ENCODE data around the gene SYT12. TPM values are rescaled to one million over a fixed set of nuclear protein-coding genes. Genes with fewer than 3 reads are reported as not detected.

SYT12 gene
- total and polyA plus RNA-seq, 2 experiments from 2014 or later = 0.75 to 2.8 TPM

DNA sequence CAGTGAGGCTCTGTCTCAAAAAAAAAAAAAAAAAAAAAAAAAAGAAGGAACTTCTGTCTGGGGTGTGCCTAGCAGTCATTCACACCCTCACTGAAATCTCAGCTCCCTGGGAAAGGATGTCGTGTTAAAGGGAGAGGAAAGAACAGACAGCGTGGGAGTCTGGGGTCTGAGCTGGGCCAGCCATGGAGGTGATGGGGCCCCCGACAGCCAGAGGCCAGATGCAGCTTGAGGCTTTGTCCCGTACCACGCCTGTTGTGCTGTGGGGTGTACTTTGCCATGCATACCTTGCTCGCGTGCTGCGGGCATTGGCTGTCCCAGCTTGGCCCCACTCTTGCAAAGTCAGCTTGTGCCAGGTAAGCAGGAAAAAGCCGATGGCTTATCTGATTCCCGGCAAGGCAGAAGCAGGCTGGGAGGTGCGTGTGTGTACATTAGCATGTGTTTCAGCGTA is 4.6 kb downstream of the SYT12 start:
- no peaks in the 10 kb centered on the region for H4K20me1 ChIP-seq (ENCODE audit: insufficient read depth)
- H3K9me3 ChIP-seq (ENCODE audit: low read depth) = no peaks in the 10 kb centered on the region
- no peaks in the 10 kb centered on the region for H3K27me3 ChIP-seq (replicated peaks; ENCODE audit: insufficient read depth)
- 93% methylated on average over 12 of the region's 12 CpGs for WGBS, 2 experiments (ENCODE audit: low coverage in 1 of 2, low lambda C conversion rate in 2 of 2, missing lambda C conversion rate in 2 of 2)
- H2AFZ ChIP-seq = no peak overlapping the region
- no peak overlapping the region for H3K4me3 ChIP-seq
- no peak for DNase-seq
- TF ChIP-seq EZH2 (IDR thresholded peaks at IDR 0.05; ENCODE audit: insufficient read depth, poor library complexity, severe bottlenecking) = no peak
- no peak for TF ChIP-seq EZH2phosphoT487 (IDR thresholded peaks at IDR 0.05; ENCODE audit: insufficient read depth, low read depth)
- H3K27ac ChIP-seq = no peak overlapping the region
- no peaks in the 10 kb centered on the region for H3K9me2 ChIP-seq (ENCODE audit: insufficient read depth)
- H3K4me2 ChIP-seq (ENCODE audit: unreplicated experiment) = no peak overlapping the region
- H3K79me2 ChIP-seq (ENCODE audit: insufficient read depth) = no peaks in the 10 kb centered on the region
- in situ Hi-C loops (cut with MboI) = no loop called here
- H3K36me3 ChIP-seq (ENCODE audit: low read depth) = no peaks in the 10 kb centered on the region
- no peaks in the 10 kb centered on the region for H3F3A ChIP-seq (ENCODE audit: insufficient read depth)
- H3K4me1 ChIP-seq (ENCODE audit: insufficient read depth) = peaks cover 8% of the 10 kb centered on the region
- H3K9ac ChIP-seq = no peak overlapping the region

DNA sequence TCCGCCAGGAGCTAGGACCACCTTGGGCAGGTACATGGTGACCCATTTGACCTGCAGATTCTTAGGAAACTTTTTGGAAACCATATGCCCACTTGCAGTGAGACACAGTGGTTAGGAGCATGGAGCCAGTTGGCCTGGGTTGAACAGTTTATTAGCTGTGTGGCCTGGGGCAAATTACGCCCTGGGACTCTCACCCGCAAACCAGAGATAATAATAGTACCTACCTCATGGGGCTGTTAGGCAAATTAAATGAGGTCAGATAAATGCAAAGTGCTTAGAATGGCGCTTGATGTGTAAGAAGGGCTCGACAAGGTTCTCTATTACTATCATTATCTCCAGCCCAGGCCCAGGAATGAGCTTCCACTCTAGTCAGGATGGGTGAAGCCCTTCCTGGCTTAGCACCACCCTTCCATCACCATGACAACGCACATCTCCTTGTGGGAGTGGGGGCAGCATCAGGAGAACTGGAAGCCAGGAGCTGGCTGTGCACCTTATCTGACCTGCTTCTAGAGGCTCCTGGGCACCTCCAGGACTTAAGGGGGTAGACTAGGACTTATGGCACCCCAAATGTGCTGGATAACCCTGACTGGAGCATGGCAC is 5.1 kb downstream of the SYT12 start:
- no peak overlapping the region for H3K9ac ChIP-seq
- H4K20me1 ChIP-seq (ENCODE audit: insufficient read depth) = no peaks in the 10 kb centered on the region
- H3K4me1 ChIP-seq (ENCODE audit: insufficient read depth) = peaks cover 9% of the 10 kb centered on the region
- no peaks in the 10 kb centered on the region for H3K9me2 ChIP-seq (ENCODE audit: insufficient read depth)
- TF ChIP-seq EZH2 (IDR thresholded peaks at IDR 0.05; ENCODE audit: insufficient read depth, poor library complexity, severe bottlenecking) (no peak), EZH2phosphoT487 (IDR thresholded peaks at IDR 0.05; ENCODE audit: insufficient read depth, low read depth) (no peak)
- WGBS, 2 experiments (ENCODE audit: low coverage in 1 of 2, low lambda C conversion rate in 2 of 2, missing lambda C conversion rate in 2 of 2) = 90% methylated on average over 6 of the region's 6 CpGs
- DNase-seq = no peak
- H3F3A ChIP-seq (ENCODE audit: insufficient read depth) = peaks cover under 1% of the 10 kb centered on the region; the same call in 1 of the 2 replicates
- H3K27ac ChIP-seq = no peak overlapping the region
- no peak overlapping the region for H2AFZ ChIP-seq
- H3K4me3 ChIP-seq = no peak overlapping the region
- no peaks in the 10 kb centered on the region for H3K79me2 ChIP-seq (ENCODE audit: insufficient read depth)
- H3K27me3 ChIP-seq (replicated peaks; ENCODE audit: insufficient read depth) = no peaks in the 10 kb centered on the region
- H3K36me3 ChIP-seq (ENCODE audit: low read depth) = no peaks in the 10 kb centered on the region
- no peak overlapping the region for H3K4me2 ChIP-seq (ENCODE audit: unreplicated experiment)
- no peaks in the 10 kb centered on the region for H3K9me3 ChIP-seq (ENCODE audit: low read depth)
- in situ Hi-C loops (cut with MboI) = no loop called here

DNA sequence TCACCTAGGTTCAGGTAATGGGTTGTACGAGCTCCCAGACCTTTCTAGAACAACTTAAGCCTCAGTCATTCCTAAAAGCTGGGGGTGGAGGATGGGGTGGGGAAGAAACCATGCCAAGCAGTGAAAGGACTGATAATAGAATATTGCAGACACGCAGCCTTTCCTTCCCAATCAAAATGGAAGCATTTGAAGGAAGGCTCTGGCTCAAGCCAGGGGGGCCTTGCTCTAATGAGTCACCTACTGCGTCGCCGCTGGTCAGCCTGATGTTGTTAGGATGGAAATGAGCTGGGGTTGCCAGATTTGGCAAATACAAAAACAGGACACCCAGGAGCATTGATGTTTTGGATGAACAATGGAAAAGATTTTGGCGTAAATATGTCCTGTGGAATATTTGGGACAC is 6.2 kb downstream of the SYT12 start:
- no peaks in the 10 kb centered on the region for H3K36me3 ChIP-seq (ENCODE audit: low read depth)
- DNase-seq = no peak
- WGBS, 2 experiments (ENCODE audit: low coverage in 1 of 2, low lambda C conversion rate in 2 of 2, missing lambda C conversion rate in 2 of 2) = 82 to 92% methylated on average over 6 of the region's 6 CpGs
- H3K4me2 ChIP-seq (ENCODE audit: unreplicated experiment) = no peak overlapping the region
- TF ChIP-seq EZH2phosphoT487 (IDR thresholded peaks at IDR 0.05; ENCODE audit: insufficient read depth, low read depth) (no peak), EZH2 (IDR thresholded peaks at IDR 0.05; ENCODE audit: insufficient read depth, poor library complexity, severe bottlenecking) (no peak)
- no peaks in the 10 kb centered on the region for H3K9me3 ChIP-seq (ENCODE audit: low read depth)
- H3K9ac ChIP-seq = no peak overlapping the region
- no peak overlapping the region for H3K27ac ChIP-seq
- H3K9me2 ChIP-seq (ENCODE audit: insufficient read depth) = no peaks in the 10 kb centered on the region
- no peaks in the 10 kb centered on the region for H4K20me1 ChIP-seq (ENCODE audit: insufficient read depth)
- no peaks in the 10 kb centered on the region for H3K27me3 ChIP-seq (replicated peaks; ENCODE audit: insufficient read depth)
- H3F3A ChIP-seq (ENCODE audit: insufficient read depth) = peaks cover 9% of the 10 kb centered on the region
- H3K79me2 ChIP-seq (ENCODE audit: insufficient read depth) = no peaks in the 10 kb centered on the region
- H3K4me1 ChIP-seq (ENCODE audit: insufficient read depth) = peaks cover 17% of the 10 kb centered on the region
- H2AFZ ChIP-seq = no peak overlapping the region
- no peak overlapping the region for H3K4me3 ChIP-seq
- in situ Hi-C loops (cut with MboI) = no loop called here

DNA sequence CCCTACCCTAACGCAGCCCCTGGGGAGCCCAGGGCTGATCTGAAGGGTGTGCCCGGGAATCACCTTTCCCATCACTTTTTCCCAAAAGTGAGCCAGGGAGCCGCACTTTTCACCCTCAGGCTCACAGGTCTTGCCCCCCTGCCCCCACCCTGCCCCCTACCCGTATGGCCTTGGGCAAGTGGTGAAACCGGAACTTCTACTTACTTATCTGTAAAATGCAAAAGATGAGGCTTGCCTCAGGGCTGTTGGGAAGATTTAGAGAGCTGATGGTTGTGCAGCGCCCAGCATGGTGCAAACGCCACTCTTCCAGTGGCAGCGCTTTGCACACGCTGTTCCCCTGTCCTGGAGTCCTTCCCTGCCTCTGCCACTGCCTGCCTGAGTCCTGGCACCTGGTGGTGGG is 8.0 kb downstream of the SYT12 start:
- 85 to 92% methylated on average over 8 to 9 of the region's 9 CpGs for WGBS, 2 experiments (ENCODE audit: low coverage in 1 of 2, low lambda C conversion rate in 2 of 2, missing lambda C conversion rate in 2 of 2)
- no peak overlapping the region for H3K4me3 ChIP-seq
- no peak overlapping the region for H3K27ac ChIP-seq
- H4K20me1 ChIP-seq (ENCODE audit: insufficient read depth) = no peaks in the 10 kb centered on the region
- peaks cover 22% of the 10 kb centered on the region for H3K4me1 ChIP-seq (ENCODE audit: insufficient read depth)
- H3F3A ChIP-seq (ENCODE audit: insufficient read depth) = peaks cover 11% of the 10 kb centered on the region
- H3K36me3 ChIP-seq (ENCODE audit: low read depth) = no peaks in the 10 kb centered on the region
- H3K9me3 ChIP-seq (ENCODE audit: low read depth) = no peaks in the 10 kb centered on the region
- H3K4me2 ChIP-seq (ENCODE audit: unreplicated experiment) = no peak overlapping the region
- no peaks in the 10 kb centered on the region for H3K27me3 ChIP-seq (replicated peaks; ENCODE audit: insufficient read depth)
- H2AFZ ChIP-seq = no peak overlapping the region
- in situ Hi-C loops (cut with MboI) = no loop called here
- no peak for TF ChIP-seq EZH2 (IDR thresholded peaks at IDR 0.05; ENCODE audit: insufficient read depth, poor library complexity, severe bottlenecking)
- TF ChIP-seq EZH2phosphoT487 (IDR thresholded peaks at IDR 0.05; ENCODE audit: insufficient read depth, low read depth) = no peak
- H3K79me2 ChIP-seq (ENCODE audit: insufficient read depth) = no peaks in the 10 kb centered on the region
- no peak overlapping the region for H3K9ac ChIP-seq
- H3K9me2 ChIP-seq (ENCODE audit: insufficient read depth) = no peaks in the 10 kb centered on the region
- no peak for DNase-seq

Measured in GM23248 (cell line).